ENCODE measurements around the gene CAPN5. TPM values are rescaled to one million over a fixed set of nuclear protein-coding genes. Genes with fewer than 3 reads are reported as not detected.
"Not testable (repeated sequence)": the region's sequence is repeated elsewhere in the genome, so short reads cannot be mapped to it uniquely, and the experiment has no call there.

Gene CAPN5
- total and polyA plus RNA-seq, 11 donors, result 1.1 to 4.5 (median 2.1) TPM

GRCh38 chr11:77046060-77046501, 20.7 kb upstream of the CAPN5 start:
- no peaks in the 10 kb centered on the region for H3K9me3 ChIP-seq
- ATAC-seq, result peak in 2 of 4 donors; percentile 37 to 45

GRCh38 chr11:77047007-77047927, 19.5 kb upstream of the CAPN5 start:
- TF ChIP-seq CTCF (IDR thresholded peaks at IDR 0.05), result peak; percentile 62 to 81 (median 72)
- no peak for TF ChIP-seq POLR2A (IDR thresholded peaks at IDR 0.05)
- H3K4me3 ChIP-seq, result peak overlapping the region in 9 of 12 donors; percentile 24 to 56 (median 38)
- DNase-seq, result peak in 4 of 5 donors; percentile 64 to 84 (median 77)
- ATAC-seq, result peak; percentile 81 to 95 (median 88)
- peaks cover 5 to 35% (median 18%) of the 10 kb centered on the region in 9 donors for H3K27me3 ChIP-seq
- H3K4me1 ChIP-seq, result peaks cover 0 to 17% (median 4%) of the 10 kb centered on the region in 12 donors
- peak overlapping the region in 3 of 12 donors; percentile 9 to 49 (median 17) for H3K27ac ChIP-seq
- intact Hi-C loops (cut with DNase I), result loop anchor here (1.0 to 10.0 kb wide), 8 partner anchors 19 to 148 kb away; partner anchors contain the start of gene CAPN5 (in 1 of the 10)
- 11 to 23% (median 13%) methylated on average over 15 of the region's 15 CpGs for WGBS, 4 donors
- H3K9me3 ChIP-seq, result no peaks in the 10 kb centered on the region
- no peaks in the 10 kb centered on the region for H3K36me3 ChIP-seq

More at GRCh38 chr11:77046060-77046501, 20.7 kb upstream of the CAPN5 start:
- no peak overlapping the region for H3K4me3 ChIP-seq
- 7 to 9% (median 8%) methylated on average over 20 to 39 of the region's 39 CpGs for WGBS, 4 donors
- intact Hi-C loops (cut with DNase I), result loop anchor here (1.0 to 10.0 kb wide), 6 partner anchors 45 to 149 kb away; no protein-coding TSS in a partner anchor
- no peak for DNase-seq
- TF ChIP-seq CTCF (IDR thresholded peaks at IDR 0.05) (peak; percentile 32 to 66 (median 46)), POLR2A (IDR thresholded peaks at IDR 0.05) (no peak)
- peaks cover 5 to 47% (median 24%) of the 10 kb centered on the region in 9 donors for H3K27me3 ChIP-seq
- no peak overlapping the region for H3K27ac ChIP-seq
- H3K36me3 ChIP-seq, result no peaks in the 10 kb centered on the region
- H3K4me1 ChIP-seq, result peaks cover 0 to 17% (median 4%) of the 10 kb centered on the region in 12 donors

- H3K9me3 ChIP-seq, ATAC-seq, H3K27ac ChIP-seq, H3K4me3 ChIP-seq, DNase-seq, H3K36me3 ChIP-seq: not testable (repeated sequence)
- 66 to 77% (median 73%) methylated on average over 7 of the region's 7 CpGs for WGBS, 4 donors
- intact Hi-C loops (cut with DNase I), result loop anchor here (1.0 to 10.0 kb wide), 8 partner anchors 18 to 147 kb away; partner anchors contain the start of gene CAPN5 (in 1 of the 10)
- Histone ChIP-seq H3K27me3 (peaks cover 0 to 28% (median 13%) of the 10 kb centered on the region in 9 donors), H3K4me1 (peaks cover 0 to 17% (median 4%) of the 10 kb centered on the region in 12 donors)
- peak in 1 of 12 donors; percentile 17 for TF ChIP-seq CTCF (IDR thresholded peaks at IDR 0.05)
These were observed 18.8 kb upstream of the CAPN5 start for GRCh38 chr11:77047928-77048446.
